Adrenal gland (tissue), 12 donors: ENCODE measurements around the gene SCG3. TPM values are rescaled to one million over a fixed set of nuclear protein-coding genes. Genes with fewer than 3 reads are reported as not detected.
A peak's percentile ranks its signal among the peaks of the same experiment; 100 is the strongest.

ENCODE experiments used
- DNase-seq, 7 donors: peaks; one replicate each; pipeline ENCODE4 v3.0.0-alpha.2; 2019 to 2020
- H3K27ac ChIP-seq, 5 donors: fragments of 200-600 bp; sonication (generic) in 4 of 5; 1 replicate in 3 of 5; 2 replicates in 2 of 5; pipeline versions ENCODE4 v1.5.1 to v1.8.0; 2016 to 2020; ENCODE audit warnings: mild to moderate bottlenecking in 1 of 5
- H3K27me3 ChIP-seq: fragments of 200-600 bp; 2 replicates; pipeline ENCODE4 v1.8.0; 2021
- H3K36me3 ChIP-seq, 2 donors: fragments of 200-600 bp; replicated peaks in 1 of 2; 1 replicate in 1 of 2; 2 replicates in 1 of 2; pipeline versions ENCODE4 v1.5.1 to v1.8.0; 2018 to 2022
- H3K4me1 ChIP-seq, 2 donors: fragments of 200-600 bp; replicated peaks in 1 of 2; 1 replicate in 1 of 2; 2 replicates in 1 of 2; pipeline versions ENCODE4 v1.5.1 to v1.8.0; 2018 to 2021
- H3K4me3 ChIP-seq, 4 donors: fragments of 200-600 bp; sonication (generic) in 3 of 4; one replicate each; pipeline ENCODE4 v1.5.1; 2016 to 2018
- H3K9me3 ChIP-seq, 3 donors: fragments of 200-600 bp; sonication (generic) in 1 of 3; replicated peaks in 1 of 3; 1 replicate in 2 of 3; 2 replicates in 1 of 3; pipeline versions ENCODE4 v1.5.1 to v1.8.0; 2016 to 2021
- POLR2A ChIP-seq, 2 donors: fragments of 450-650 bp; IDR thresholded peaks; one replicate each; pipeline ENCODE4 v1.6.1; 2017; ENCODE audit warnings: antibody characterized with exemption in 2 of 2, mild to moderate bottlenecking in 2 of 2, moderate library complexity in 1 of 2
- WGBS, 4 donors: extraction: QIAGEN DNeasy Blood & Tissue Kit in 2 of 4; methylation state at CpG; one replicate each; pipeline versions ENCODE4 v1.1.5 to v1.1.7; 2013 to 2017; 5-methylcytosine and 5-hydroxymethylcytosine counted together
- intact Hi-C, 2 donors: fragments of 100-400 bp; cut with DNase I; formaldehyde crosslinking; loops; one replicate each; pipeline versions ENCODE4 v1.14.1 to v1.15.0; 2022 to 2023
- polyA plus RNA-seq, 3 donors: library from polyadenylated mRNA; stranded (reverse); fragments of 200-250 nt in 2 of 3; fragments of 350-450 nt in 1 of 3; fragmentation: Illumina TruSeq in 1 of 3; extraction: RNeasy Lipid Tissue Mini Kit (QIAGEN cat#74804) in 1 of 3; gene quantifications; one replicate each; pipeline ENCODE4 v1.2.3, GENCODE V29; 2013 to 2014
- total RNA-seq, 9 donors: library from RNA; depleted of rRNA in 4 of 9; stranded (reverse); fragments of >200 nt in 4 of 9; fragments of 120-200 nt in 1 of 9; fragmentation: NEBNext Ultra II Directional in 1 of 9; extraction: Animal tissue kit (Norgen Biotek cat#: 25700) in 1 of 9; gene quantifications; one replicate each; pipeline versions ENCODE4 v1.1.0 to v1.2.4, GENCODE V29; 2013 to 2023
- TF ChIP-seq, protein P1 (sequence below), 6 experiments: fragments of 450-650 bp in 4 of 6; fragments of 200-600 bp in 2 of 6; sonication (generic) in 1 of 6; IDR thresholded peaks; 1 replicate in 5 of 6; 2 replicates in 1 of 6; pipeline versions ENCODE4 v1.5.1 to v1.8.0; 2016 to 2021; ENCODE audit warnings: antibody characterized with exemption in 6 of 6, mild to moderate bottlenecking in 2 of 6, moderate library complexity in 1 of 6
- donor health status: healthy with polysubstance abuse.
- donor health status: Bipolar disorder and iron deficiency.
- donor health status: DM: yes; HTN: yes; CAD: no.
- donor health status: DM: no; HTN: no; CAD: no.
- donor health status: DM: no; HTN: no; CAD: no.
- donor health status: DM: yes; HTN: yes; CAD: no.

The SCG3 gene
- total and polyA plus RNA-seq, 12 donors: 0.14 to 18.5 (median 2.7) TPM; not detected in 2

DNA sequence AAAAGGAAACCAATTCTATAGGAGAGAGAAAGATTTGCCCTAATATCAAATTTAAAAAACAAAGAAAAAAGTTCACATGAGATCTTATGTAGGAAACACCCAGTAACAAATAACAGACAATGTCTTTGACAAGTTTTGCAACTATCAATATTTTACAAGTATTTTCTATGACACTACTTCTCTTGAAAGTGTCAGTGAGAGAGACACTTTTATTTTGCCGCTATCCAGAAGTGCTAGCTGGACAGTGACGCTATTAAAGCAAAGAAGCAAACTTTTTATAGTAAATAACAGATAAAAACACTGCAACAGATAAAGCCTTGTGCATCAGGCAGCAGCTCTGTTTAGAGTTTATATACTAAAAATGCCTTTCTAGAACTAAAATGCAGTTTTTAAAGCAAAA lies 42.9 kb downstream of the SCG3 start:
- H3K4me1 ChIP-seq: peaks cover 10 to 50% of the 10 kb centered on the region in 2 donors
- 80 to 91% (median 87%) methylated on average over 2 of the region's 2 CpGs for WGBS, 4 donors
- TF ChIP-seq, protein P1, sequence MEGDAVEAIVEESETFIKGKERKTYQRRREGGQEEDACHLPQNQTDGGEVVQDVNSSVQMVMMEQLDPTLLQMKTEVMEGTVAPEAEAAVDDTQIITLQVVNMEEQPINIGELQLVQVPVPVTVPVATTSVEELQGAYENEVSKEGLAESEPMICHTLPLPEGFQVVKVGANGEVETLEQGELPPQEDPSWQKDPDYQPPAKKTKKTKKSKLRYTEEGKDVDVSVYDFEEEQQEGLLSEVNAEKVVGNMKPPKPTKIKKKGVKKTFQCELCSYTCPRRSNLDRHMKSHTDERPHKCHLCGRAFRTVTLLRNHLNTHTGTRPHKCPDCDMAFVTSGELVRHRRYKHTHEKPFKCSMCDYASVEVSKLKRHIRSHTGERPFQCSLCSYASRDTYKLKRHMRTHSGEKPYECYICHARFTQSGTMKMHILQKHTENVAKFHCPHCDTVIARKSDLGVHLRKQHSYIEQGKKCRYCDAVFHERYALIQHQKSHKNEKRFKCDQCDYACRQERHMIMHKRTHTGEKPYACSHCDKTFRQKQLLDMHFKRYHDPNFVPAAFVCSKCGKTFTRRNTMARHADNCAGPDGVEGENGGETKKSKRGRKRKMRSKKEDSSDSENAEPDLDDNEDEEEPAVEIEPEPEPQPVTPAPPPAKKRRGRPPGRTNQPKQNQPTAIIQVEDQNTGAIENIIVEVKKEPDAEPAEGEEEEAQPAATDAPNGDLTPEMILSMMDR (IDR thresholded peaks at IDR 0.05): no peak
- no peak for TF ChIP-seq POLR2A (IDR thresholded peaks at IDR 0.05)
- H3K4me3 ChIP-seq: no peak overlapping the region
- no peak overlapping the region for H3K27ac ChIP-seq
- H3K36me3 ChIP-seq: peaks cover 0 to 8% of the 10 kb centered on the region in 2 donors
- DNase-seq: no peak
- intact Hi-C loops: no loop called here
- no peaks in the 10 kb centered on the region for H3K9me3 ChIP-seq
- no peaks in the 10 kb centered on the region for H3K27me3 ChIP-seq

DNA sequence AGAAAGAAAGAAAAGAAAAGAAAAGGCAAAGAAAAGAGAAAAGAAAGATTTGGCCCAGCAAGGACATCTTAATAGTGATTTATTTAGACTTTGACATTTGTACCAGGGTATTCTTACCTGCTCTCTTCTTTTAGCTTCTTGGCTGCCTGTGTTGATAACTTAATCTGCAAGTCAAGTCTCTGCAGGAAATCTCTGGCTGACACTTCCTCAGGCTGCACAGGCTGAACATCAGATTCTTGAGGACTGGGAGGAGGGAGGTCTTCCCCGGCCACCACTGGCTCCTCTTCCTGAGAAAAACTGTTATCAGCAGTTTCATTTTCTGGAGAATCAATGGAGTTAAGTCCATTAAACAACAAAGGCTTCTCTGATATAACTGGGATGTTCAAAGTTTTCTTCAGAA lies 43.4 kb downstream of the SCG3 start:
- peaks cover 10 to 50% of the 10 kb centered on the region in 2 donors for H3K4me1 ChIP-seq
- H3K4me3 ChIP-seq: no peak overlapping the region
- TF ChIP-seq POLR2A (IDR thresholded peaks at IDR 0.05): no peak
- TF ChIP-seq, protein P1 (IDR thresholded peaks at IDR 0.05): no peak
- peaks cover 0 to 8% of the 10 kb centered on the region in 2 donors for H3K36me3 ChIP-seq
- H3K27me3 ChIP-seq: no peaks in the 10 kb centered on the region
- no peak overlapping the region for H3K27ac ChIP-seq
- intact Hi-C loops: no loop called here
- DNase-seq: peak in 2 of 7 donors; percentile 25 to 28
- WGBS, 4 donors: 40 to 64% (median 46%) methylated on average over 1 of the region's 1 CpG
- H3K9me3 ChIP-seq: no peaks in the 10 kb centered on the region

DNA sequence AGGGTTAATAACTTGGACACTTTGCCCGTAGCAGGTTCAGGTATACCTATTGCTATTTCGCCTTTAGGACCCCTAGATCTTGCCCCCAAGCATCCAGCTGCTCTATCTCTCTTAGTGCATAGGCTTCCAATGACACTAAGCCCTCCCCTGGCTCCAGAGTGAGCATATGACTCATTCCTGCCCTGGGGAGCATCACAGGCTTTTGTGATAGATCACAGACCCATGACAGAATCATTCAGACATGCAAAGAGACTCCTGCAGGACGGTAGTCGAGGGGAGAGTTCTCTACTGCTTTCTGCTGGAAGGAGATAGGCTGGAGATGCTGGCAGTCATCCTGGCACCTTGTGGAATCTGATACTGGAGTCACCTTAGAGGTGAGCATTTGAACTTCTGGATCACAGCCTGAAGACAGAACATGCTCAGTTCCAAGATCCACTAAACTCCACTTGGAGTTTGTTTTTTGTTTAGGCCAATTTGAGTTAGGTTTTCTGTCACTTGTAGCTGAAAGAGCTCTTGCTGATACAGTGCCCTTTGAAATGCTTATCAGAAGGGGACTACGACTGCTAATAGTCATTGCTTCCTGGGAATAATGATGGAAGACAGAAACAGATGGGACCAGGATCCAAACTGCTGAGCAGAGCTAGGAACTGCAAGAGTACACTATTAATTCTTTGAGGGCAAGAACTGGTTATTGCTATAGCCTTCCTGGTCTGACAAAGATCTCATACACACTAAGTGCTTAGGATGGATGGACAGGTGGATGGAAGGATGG lies 45.2 kb downstream of the SCG3 start:
- DNase-seq: peak; percentile 62 to 88 (median 67)
- WGBS, 4 donors: 22 to 35% (median 28%) methylated on average over 5 of the region's 5 CpGs
- Histone ChIP-seq H3K9me3 (no peaks in the 10 kb centered on the region), H3K36me3 (peaks cover 0 to 5% of the 10 kb centered on the region in 2 donors), H3K4me3 (no peak overlapping the region), H3K27ac (peak overlapping the region in 3 of 5 donors; percentile 18 to 64 (median 60)), H3K4me1 (peaks cover 10 to 58% of the 10 kb centered on the region in 2 donors), H3K27me3 (no peaks in the 10 kb centered on the region)
- peak in 1 of 2 donors; percentile 44 for TF ChIP-seq POLR2A (IDR thresholded peaks at IDR 0.05)
- TF ChIP-seq, protein P1 (IDR thresholded peaks at IDR 0.05): no peak
- intact Hi-C loops: no loop called here

DNA sequence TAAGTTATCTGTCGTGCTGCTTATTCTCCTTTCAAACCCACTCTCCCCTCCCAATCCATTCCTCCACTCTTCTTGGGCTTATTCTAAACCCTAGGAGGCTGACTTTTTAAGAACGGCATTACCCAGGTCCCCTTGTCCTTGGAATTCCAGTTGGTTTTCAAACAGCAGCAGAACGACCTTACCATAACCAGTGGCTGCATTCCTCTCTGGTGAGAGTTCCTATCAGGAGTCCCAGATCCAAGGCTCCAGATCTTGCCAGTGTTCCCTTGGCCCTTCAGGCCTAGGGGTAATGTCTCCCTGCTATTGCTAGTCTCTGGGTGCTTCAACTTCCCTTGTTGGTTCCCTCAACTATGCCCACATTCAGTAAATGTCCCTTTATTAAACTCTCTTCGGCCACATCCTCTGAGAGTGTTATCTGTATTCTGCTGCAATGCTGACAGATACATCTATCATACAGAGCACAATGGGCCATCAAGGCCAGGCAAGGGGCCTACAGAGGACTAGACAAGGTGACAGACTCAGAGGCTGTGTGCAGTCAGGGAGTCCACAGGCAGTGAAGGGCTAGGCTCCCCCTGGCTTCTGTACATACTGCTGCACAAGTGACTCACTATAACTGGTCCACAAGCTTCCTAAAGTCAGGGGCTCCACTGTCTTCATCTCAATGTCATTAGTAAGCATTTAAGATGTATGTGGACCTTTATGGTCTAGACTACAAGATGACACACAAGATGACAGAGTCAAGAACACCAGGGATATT lies 46.0 kb downstream of the SCG3 start:
- intact Hi-C loops: no loop called here
- peak overlapping the region in 3 of 5 donors; percentile 18 to 64 (median 60) for H3K27ac ChIP-seq

More for the DNA sequence above, 46.0 kb downstream of the SCG3 start:
- no peak overlapping the region for H3K4me3 ChIP-seq
- DNase-seq: peak in 5 of 7 donors; percentile 15 to 50 (median 36)
- H3K4me1 ChIP-seq: peaks cover 10 to 60% of the 10 kb centered on the region in 2 donors
- H3K9me3 ChIP-seq: no peaks in the 10 kb centered on the region
- H3K36me3 ChIP-seq: no peaks in the 10 kb centered on the region
- 44 to 62% (median 56%) methylated on average over 4 of the region's 4 CpGs for WGBS, 4 donors
- TF ChIP-seq, protein P1 (IDR thresholded peaks at IDR 0.05): peak in 2 of 6 experiments; percentile 7 to 15
- TF ChIP-seq POLR2A (IDR thresholded peaks at IDR 0.05): no peak
- H3K27me3 ChIP-seq: no peaks in the 10 kb centered on the region
